ENCODE measurements around the gene USP6. TPM values are rescaled to one million over a fixed set of nuclear protein-coding genes. Genes with fewer than 3 reads are reported as not detected.

USP6 gene
- total and polyA plus RNA-seq, 2 of the 4 experiments (the other 2 are of a cell fraction): 0.02 TPM; not detected in 1

DNA sequence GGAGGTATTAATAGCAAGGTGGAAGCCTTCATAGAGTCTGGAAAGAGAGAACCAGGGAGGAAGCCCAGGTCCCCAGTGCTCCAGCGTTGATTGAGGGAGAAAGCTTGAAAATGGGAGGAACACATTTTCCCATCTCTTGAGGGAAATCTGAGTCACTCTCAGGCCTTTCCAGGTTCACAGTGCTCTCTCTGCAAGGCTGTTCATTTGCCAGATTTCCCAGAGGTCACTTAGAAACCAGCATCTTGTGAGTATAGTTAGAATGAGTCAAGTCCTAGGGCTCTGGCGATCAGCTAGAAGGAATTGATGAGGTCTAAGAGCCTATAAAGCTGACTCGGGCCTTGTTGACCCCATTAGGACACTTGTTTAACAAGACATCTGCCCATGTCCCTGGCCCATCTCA is 93.6 kb downstream of the USP6 start:
- in situ Hi-C loops (cut with MboI; ENCODE audit: low sequenced_read_pairs): no loop called here

More for the DNA sequence above, 93.6 kb downstream of the USP6 start:
- Histone ChIP-seq H3K4me3 (ENCODE audit: insufficient read depth, low read depth, low read length) (no peak overlapping the region), H3K9ac (ENCODE audit: low read depth, low read length) (no peak overlapping the region), H2BK5ac (ENCODE audit: low read depth, low read length, poor library complexity, severe bottlenecking) (no peak overlapping the region), H3K36me3 (ENCODE audit: control insufficient read depth, insufficient read depth, low read length) (0 out of 2 replicates have a peak, but pooled peaks cover 1% of the 10 kb centered on the region), H3K9me1 (ENCODE audit: insufficient read depth, low read length) (no peaks in the 10 kb centered on the region), H3K56ac (ENCODE audit: extremely low read depth, insufficient read depth, low read length) (no peak overlapping the region), H4K91ac (ENCODE audit: insufficient read depth, low read depth, low read length) (no peak overlapping the region), H3K27me3 (ENCODE audit: control insufficient read depth, insufficient read depth, low read length) (no peaks in the 10 kb centered on the region), H3K79me1 (ENCODE audit: low read depth in 1 of 2, low read length in 2 of 2) (no peaks in the 10 kb centered on the region), H3K4me2 (ENCODE audit: low read depth, low read length) (no peak overlapping the region), H3K27ac (ENCODE audit: insufficient read depth, low read length) (no peak overlapping the region), H2AK5ac (ENCODE audit: low read depth, low read length) (no peak overlapping the region), H4K8ac (ENCODE audit: low read depth in 2 of 2, low read length in 2 of 2) (no peak overlapping the region), H2BK20ac (ENCODE audit: low read depth, low read length) (no peak overlapping the region), H2BK120ac (ENCODE audit: low read depth, low read length) (no peak overlapping the region), H3K18ac (ENCODE audit: low read depth, low read length) (no peak overlapping the region), H4K5ac (ENCODE audit: low read depth, low read length) (no peak overlapping the region), H3K14ac (replicated peaks; ENCODE audit: low read depth, low read length) (no peak overlapping the region), H2AK9ac (replicated peaks; ENCODE audit: low read depth, low read length, poor library complexity) (no peak overlapping the region), H2BK15ac (ENCODE audit: low read depth, low read length) (no peak overlapping the region), H3K9me3 (ENCODE audit: control insufficient read depth, insufficient read depth, low read length) (no peaks in the 10 kb centered on the region), H2AFZ (replicated peaks; ENCODE audit: low read length, poor library complexity) (no peak overlapping the region), H3K23ac (ENCODE audit: low read depth, low read length) (no peak overlapping the region), H4K20me1 (ENCODE audit: insufficient read depth, low read length) (no peaks in the 10 kb centered on the region), H3K4ac (ENCODE audit: low read depth, low read length) (no peak overlapping the region), H3K4me1 (ENCODE audit: control insufficient read depth, insufficient read depth, low read length) (no peaks in the 10 kb centered on the region)
- no TSS peak for BruUV-seq (replicated peaks)
- ATAC-seq (ENCODE audit: low read depth) (peak; percentile 46; the same call in 1 of the 2 replicates), DNase-seq (peak; percentile 75)
- dilution Hi-C loops (cut with HindIII; ENCODE audit: low sequenced_read_pairs, unreplicated experiment): no loop called here
- intact Hi-C loops (cut with micrococcal nuclease): loop anchor here (10.0 kb wide), 1 partner anchor 65 kb away; no protein-coding TSS in a partner anchor
- WGBS, 2 experiments (ENCODE audit: extremely low coverage in 2 of 2, insufficient read length in 1 of 2): no CpG with 5 or more reads among the region's 3 CpGs
- TF ChIP-seq CHD1 (IDR thresholded peaks at IDR 0.05; ENCODE audit: low read depth, low read length): no peak
- no peak for TF ChIP-seq RCOR1 (IDR thresholded peaks at IDR 0.05; ENCODE audit: insufficient replicate concordance, low read length)
- no peak for TF ChIP-seq CTCF (conservative IDR thresholded peaks at IDR 0.05; ENCODE audit: low read depth, low read length)
- no peak for TF ChIP-seq ELK1 (IDR thresholded peaks at IDR 0.05; ENCODE audit: borderline replicate concordance, low read depth, low read length)
- TF ChIP-seq POLR2A (IDR thresholded peaks at IDR 0.05; ENCODE audit: low read depth, low read length): no peak
- no peak for TF ChIP-seq USF2 (IDR thresholded peaks at IDR 0.05; ENCODE audit: low read depth, low read length)
- no peak for TF ChIP-seq BHLHE40 (IDR thresholded peaks at IDR 0.05; ENCODE audit: low read depth, low read length)
- TF ChIP-seq CEBPB (IDR thresholded peaks at IDR 0.05; ENCODE audit: low read depth, low read length): no peak
- no peak for TF ChIP-seq MAZ (IDR thresholded peaks at IDR 0.05; ENCODE audit: borderline replicate concordance, low read depth, low read length)
- no peak for TF ChIP-seq MXI1 (IDR thresholded peaks at IDR 0.05; ENCODE audit: borderline replicate concordance, low read depth, low read length)
- TF ChIP-seq RFX5 (IDR thresholded peaks at IDR 0.05; ENCODE audit: low read depth, low read length): no peak
- no peak for TF ChIP-seq SMC3 (IDR thresholded peaks at IDR 0.05; ENCODE audit: low read depth, low read length)
- TF ChIP-seq NFE2L2 (IDR thresholded peaks at IDR 0.05; ENCODE audit: low read depth, low read length): no peak
- no peak for TF ChIP-seq MAFK (IDR thresholded peaks at IDR 0.05; ENCODE audit: low read depth, low read length)
- TF ChIP-seq FOS (IDR thresholded peaks at IDR 0.05; ENCODE audit: low read depth, low read length): no peak
- no peak for TF ChIP-seq RAD21 (IDR thresholded peaks at IDR 0.05; ENCODE audit: low read length)
- ChIA-PET CTCF (no interaction called here), POLR2A (ENCODE audit: unreplicated experiment) (no interaction called here)

All from IMR-90 (cell line).